ENCODE data around the gene IGFBP2. TPM values are rescaled to one million over a fixed set of nuclear protein-coding genes. Genes with fewer than 3 reads are reported as not detected.

The IGFBP2 gene
- total and polyA plus RNA-seq, 2 of the 13 experiments (the other 11 are each of a cell fraction or from before 2014, with no cell fraction given) = 2.0 to 5.8 TPM

- TF ChIP-seq, protein P1, sequence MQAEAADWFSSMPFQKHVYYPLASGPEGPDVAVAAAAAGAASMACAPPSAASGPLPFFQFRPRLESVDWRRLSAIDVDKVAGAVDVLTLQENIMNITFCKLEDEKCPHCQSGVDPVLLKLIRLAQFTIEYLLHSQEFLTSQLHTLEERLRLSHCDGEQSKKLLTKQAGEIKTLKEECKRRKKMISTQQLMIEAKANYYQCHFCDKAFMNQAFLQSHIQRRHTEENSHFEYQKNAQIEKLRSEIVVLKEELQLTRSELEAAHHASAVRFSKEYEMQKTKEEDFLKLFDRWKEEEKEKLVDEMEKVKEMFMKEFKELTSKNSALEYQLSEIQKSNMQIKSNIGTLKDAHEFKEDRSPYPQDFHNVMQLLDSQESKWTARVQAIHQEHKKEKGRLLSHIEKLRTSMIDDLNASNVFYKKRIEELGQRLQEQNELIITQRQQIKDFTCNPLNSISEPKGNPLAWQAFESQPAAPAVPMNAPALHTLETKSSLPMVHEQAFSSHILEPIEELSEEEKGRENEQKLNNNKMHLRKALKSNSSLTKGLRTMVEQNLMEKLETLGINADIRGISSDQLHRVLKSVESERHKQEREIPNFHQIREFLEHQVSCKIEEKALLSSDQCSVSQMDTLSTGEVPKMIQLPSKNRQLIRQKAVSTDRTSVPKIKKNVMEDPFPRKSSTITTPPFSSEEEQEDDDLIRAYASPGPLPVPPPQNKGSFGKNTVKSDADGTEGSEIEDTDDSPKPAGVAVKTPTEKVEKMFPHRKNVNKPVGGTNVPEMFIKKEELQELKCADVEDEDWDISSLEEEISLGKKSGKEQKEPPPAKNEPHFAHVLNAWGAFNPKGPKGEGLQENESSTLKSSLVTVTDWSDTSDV (CRISPR knock-in tag; IDR thresholded peaks at IDR 0.05) = no peak
- 0 out of 2 replicates have a peak, but pooled peaks have one; percentile 56 for TF ChIP-seq BCL3 (CRISPR knock-in tag; IDR thresholded peaks at IDR 0.05)
- no peak for TF ChIP-seq ZBTB14 (CRISPR knock-in tag; IDR thresholded peaks at IDR 0.05)
- TF ChIP-seq FOXA1 (IDR thresholded peaks at IDR 0.05) = no peak
- TF ChIP-seq FOXA1 (CRISPR knock-in tag; IDR thresholded peaks at IDR 0.05) = peak; percentile 60; the same call in 1 of the 2 replicates
- TF ChIP-seq ZFP41 (CRISPR knock-in tag; IDR thresholded peaks at IDR 0.05; ENCODE audit: borderline replicate concordance) = no peak
- TF ChIP-seq, protein P2, sequence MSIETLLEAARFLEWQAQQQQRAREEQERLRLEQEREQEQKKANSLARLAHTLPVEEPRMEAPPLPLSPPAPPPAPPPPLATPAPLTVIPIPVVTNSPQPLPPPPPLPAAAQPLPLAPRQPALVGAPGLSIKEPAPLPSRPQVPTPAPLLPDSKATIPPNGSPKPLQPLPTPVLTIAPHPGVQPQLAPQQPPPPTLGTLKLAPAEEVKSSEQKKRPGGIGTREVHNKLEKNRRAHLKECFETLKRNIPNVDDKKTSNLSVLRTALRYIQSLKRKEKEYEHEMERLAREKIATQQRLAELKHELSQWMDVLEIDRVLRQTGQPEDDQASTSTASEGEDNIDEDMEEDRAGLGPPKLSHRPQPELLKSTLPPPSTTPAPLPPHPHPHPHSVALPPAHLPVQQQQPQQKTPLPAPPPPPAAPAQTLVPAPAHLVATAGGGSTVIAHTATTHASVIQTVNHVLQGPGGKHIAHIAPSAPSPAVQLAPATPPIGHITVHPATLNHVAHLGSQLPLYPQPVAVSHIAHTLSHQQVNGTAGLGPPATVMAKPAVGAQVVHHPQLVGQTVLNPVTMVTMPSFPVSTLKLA (IDR thresholded peaks at IDR 0.05) = no peak
- TF ChIP-seq ZNF205 (CRISPR knock-in tag; IDR thresholded peaks at IDR 0.05) = no peak
- TF ChIP-seq FOXJ3 (CRISPR knock-in tag; IDR thresholded peaks at IDR 0.05; ENCODE audit: borderline replicate concordance) = no peak
- no peak for TF ChIP-seq RELA (CRISPR knock-in tag; IDR thresholded peaks at IDR 0.05)
- peak; percentile 85 for TF ChIP-seq HHEX (CRISPR knock-in tag; IDR thresholded peaks at IDR 0.05)
- no peak for TF ChIP-seq MYPOP (CRISPR knock-in tag; IDR thresholded peaks at IDR 0.05)
- TF ChIP-seq XBP1 (CRISPR knock-in tag; IDR thresholded peaks at IDR 0.05) = no peak
- TF ChIP-seq GATAD2A (CRISPR knock-in tag; IDR thresholded peaks at IDR 0.05) = peak; percentile 72
- TF ChIP-seq, protein P3, sequence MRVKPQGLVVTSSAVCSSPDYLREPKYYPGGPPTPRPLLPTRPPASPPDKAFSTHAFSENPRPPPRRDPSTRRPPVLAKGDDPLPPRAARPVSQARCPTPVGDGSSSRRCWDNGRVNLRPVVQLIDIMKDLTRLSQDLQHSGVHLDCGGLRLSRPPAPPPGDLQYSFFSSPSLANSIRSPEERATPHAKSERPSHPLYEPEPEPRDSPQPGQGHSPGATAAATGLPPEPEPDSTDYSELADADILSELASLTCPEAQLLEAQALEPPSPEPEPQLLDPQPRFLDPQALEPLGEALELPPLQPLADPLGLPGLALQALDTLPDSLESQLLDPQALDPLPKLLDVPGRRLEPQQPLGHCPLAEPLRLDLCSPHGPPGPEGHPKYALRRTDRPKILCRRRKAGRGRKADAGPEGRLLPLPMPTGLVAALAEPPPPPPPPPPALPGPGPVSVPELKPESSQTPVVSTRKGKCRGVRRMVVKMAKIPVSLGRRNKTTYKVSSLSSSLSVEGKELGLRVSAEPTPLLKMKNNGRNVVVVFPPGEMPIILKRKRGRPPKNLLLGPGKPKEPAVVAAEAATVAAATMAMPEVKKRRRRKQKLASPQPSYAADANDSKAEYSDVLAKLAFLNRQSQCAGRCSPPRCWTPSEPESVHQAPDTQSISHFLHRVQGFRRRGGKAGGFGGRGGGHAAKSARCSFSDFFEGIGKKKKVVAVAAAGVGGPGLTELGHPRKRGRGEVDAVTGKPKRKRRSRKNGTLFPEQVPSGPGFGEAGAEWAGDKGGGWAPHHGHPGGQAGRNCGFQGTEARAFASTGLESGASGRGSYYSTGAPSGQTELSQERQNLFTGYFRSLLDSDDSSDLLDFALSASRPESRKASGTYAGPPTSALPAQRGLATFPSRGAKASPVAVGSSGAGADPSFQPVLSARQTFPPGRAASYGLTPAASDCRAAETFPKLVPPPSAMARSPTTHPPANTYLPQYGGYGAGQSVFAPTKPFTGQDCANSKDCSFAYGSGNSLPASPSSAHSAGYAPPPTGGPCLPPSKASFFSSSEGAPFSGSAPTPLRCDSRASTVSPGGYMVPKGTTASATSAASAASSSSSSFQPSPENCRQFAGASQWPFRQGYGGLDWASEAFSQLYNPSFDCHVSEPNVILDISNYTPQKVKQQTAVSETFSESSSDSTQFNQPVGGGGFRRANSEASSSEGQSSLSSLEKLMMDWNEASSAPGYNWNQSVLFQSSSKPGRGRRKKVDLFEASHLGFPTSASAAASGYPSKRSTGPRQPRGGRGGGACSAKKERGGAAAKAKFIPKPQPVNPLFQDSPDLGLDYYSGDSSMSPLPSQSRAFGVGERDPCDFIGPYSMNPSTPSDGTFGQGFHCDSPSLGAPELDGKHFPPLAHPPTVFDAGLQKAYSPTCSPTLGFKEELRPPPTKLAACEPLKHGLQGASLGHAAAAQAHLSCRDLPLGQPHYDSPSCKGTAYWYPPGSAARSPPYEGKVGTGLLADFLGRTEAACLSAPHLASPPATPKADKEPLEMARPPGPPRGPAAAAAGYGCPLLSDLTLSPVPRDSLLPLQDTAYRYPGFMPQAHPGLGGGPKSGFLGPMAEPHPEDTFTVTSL (CRISPR knock-in tag; IDR thresholded peaks at IDR 0.05; ENCODE audit: borderline replicate concordance) = no peak
Observed at GRCh38 chr2:216619411-216620393, 13.5 kb upstream of the IGFBP2 start (continued).
